GM19452 (cell line): ENCODE measurements around the gene BRINP1.

ENCODE experiments used
- ATAC-seq: cut with Tn5 transposase; IDR thresholded peaks from one replicate; pipeline ENCODE4 v1.9.1; 2021; ENCODE audit not compliant: unreplicated experiment

The BRINP1 gene

DNA sequence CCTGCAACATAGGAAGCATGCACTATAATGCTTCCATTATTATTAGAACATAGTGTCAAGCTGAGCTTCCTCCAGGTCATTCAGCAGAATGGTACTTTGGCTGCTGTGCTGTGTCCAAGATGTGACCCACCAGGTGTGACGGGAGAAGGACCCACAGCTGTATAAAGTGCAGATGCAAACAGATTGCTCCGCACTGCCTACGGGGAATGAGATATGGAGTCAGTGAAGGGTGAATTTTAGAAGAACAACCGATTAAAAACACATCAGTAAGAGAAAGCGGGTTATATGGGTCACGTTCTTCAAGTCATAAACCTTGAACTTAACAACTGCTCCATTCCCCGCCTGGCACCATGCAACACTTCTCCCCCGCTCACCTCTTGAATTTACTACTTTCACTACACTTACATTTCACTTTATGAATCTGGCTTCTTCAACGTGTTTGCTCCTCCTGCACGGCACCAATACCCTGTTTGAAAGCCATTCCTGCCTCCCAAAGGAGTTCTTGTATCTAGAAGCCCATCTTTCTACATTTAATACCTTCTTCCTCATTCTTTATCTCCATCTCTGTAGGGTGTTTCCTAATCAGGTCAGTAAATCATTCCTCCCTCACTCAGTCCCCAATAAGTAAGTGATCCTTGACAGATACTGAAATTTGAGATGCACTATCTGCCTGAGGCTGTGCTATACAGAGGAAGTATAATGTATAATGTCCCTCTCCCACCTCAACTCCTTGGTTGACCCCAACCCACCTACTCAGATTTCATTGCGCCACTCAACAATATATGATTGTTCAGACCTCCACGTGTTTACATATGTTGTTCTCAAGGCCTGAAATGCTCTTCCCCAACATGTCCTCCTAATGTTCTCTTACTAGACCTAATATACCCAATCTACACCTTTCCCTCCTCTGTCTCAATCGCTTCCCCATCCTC, 25.9 kb downstream of the BRINP1 start:
- ATAC-seq: no peak

DNA sequence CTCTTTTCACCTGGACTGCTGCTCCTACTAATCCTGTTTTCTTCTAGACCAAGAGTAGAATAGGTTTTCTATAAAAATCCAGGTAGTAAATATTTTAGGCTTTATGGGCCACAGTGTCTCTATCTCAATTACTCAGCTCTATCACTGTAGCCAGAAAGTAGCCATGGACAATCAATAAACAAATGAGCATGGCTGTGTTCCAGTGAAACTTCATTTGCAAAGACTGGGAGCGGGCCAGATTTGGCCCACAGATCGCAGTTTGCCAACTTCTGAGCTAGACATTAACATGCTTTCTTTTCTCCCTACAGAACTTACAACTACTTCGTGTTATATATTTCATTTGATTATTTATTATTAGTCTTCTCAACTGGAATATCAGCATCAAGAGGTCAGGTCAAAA, 30.2 kb downstream of the BRINP1 start:
- no peak for ATAC-seq

DNA sequence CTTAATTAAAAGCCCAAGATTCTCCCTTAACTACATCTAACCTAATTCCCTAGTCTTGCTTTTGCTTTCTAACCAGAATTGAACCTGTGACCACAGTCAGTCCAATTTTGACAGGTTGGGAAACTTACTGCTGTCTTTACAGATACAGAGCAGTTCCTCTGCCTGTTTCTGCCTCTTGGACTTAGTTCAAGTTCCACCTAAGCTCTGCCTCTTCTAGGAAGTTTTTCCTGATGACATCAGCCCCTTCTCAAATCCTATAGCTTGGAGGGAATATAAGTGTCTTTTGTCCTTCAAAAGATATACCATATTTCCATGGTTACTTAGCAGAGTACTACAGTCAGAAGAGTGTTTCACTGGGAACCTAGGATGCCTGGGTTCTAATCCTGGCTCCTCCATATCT, 31.7 kb downstream of the BRINP1 start:
- no peak for ATAC-seq

DNA sequence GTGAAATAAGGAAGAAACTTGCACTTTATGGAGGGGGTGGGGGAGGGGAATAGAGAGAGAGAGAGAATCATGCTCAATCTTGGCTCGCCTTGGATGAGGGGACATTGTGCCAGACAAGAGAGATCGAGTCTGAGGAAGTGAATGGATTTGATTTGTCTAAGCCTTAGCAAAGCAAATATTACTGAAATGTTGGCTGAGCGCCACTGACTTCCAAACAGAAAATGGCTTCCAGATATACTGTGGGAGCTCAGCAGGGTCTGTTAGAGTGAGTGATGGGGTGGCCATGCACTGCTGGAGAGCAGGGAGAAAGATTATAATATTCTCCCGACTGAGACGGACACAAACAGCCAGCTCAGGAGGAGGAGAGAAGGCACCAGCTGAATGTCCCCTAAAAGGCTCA, 34.5 kb downstream of the BRINP1 start:
- no peak for ATAC-seq

DNA sequence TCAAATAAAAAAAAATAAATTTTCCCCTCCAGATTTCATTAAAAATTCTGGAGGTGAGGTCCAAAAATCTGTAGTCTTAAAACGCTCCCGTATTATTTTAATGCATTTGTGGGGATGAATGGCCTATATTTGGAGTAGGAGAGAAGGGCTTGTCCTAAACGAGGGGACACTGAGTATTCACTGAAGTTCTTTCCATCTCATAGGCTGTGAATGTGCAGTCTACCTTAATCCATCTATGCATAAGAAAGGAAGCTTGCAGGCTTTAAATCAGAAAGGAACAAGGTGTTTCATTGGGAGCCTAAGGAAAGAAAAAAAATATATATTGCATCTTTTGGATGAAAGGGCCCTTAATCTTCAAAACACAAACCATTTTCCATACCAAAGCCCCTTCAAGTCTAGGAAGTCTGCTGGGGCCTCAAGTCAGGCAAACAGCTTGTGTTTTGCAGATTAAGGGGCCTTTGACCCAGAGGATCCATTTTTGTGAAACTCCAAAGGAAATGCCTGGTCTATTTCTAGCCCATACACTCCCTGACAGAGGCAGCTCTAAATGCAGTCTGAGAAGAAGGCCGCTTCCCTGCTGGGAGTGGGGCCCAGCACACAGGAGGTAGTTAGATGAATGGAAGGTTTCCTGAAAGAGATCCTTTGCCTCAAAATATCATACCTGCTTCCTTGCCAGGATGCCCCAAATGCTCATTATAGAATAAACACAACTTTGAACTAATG, 35.6 kb downstream of the BRINP1 start:
- ATAC-seq: no peak

DNA sequence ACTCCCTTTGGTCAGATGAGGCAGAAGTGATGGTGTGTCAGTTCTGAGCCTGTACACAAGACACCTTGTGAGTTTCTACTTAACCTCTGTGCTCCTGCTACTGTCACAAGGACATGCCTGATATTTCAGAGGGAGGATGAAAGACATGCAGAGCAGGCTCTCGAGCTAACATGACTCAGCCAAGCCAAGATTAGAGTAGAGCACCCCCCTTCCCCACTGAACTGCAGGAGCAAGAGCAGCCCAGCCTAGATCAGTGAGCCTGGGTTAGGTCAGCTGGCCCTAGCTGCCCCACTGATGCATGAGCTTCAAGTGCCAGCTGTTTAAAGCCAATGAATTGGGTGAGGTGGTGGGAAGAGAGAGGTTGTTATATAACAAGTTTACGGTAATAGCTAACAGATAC, 36.7 kb downstream of the BRINP1 start:
- no peak for ATAC-seq

DNA sequence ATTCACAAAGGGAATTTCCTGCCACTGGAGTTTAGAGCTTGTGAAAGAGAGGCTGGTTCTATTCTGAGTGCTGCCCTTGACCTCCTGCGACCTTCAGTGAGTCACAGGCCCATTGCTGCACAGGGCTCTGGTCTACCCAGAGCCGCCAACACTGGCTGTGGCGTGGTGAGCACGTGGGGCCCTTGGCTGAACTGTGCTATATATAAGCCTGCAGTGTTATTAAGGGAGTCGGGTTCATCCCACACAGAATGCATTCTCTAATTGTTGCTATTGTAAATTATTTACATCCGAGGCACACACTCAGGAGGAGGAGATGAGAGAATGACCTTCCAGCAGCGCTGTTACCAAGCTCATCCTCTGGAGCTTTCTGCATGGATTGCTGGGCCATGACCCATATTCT, 47.1 kb downstream of the BRINP1 start:
- no peak for ATAC-seq

DNA sequence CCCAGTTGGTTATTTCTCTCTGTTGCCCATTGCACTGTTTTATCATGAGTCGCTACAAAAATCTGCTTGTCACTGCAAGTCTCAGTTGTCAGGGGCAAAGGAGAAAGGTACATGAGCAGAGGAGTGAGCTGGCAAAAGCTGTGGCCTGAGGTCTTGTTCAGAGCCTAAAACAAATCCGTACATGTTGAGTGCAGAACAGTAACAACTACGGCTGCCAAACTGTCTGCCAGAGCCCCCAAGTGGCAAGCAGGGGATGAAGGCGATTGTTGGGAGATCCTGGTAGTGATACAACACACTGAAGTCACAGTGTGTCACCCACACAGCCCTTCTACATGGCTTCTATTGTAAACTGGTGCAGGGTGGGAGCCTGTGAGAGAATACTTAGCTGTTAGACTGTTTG, 50.9 kb downstream of the BRINP1 start:
- ATAC-seq: no peak

DNA sequence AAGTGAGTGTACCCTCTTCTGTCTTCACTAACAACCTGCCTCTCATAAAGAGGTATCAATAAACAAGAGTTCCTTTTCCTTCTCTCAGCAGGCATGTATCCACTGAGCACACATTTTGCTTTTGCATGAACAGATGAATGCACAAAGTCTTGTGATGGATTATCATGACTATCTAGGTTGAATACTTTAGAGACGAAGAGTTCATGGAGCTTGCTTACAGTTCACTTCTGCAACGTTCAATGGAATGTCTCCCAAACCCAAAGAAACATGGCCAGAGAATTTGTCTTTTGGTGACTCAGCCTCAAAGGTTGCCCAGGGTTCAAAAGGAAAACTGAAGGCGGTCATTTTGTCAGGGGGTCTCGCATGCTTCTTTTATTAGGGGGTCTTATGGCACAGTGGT, 55.4 kb downstream of the BRINP1 start:
- no peak for ATAC-seq

DNA sequence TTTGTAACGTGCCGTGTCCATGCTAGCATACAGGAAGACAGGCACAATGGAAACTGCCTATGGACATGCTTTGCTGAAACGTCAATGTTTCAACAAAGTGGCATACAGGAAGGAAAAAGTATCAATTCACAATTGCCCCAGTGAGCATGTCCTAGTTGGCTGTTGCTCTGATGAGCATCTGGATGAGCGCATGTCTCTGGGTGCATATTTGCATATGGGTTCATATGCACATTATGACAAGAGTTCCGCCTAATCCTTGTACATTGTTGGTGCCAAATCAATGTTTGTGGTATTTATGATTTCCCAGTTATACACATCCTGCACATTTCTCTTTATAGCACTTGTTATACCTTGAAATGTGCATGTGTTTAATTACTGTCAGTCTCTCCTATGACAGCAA, 58.5 kb downstream of the BRINP1 start:
- no peak for ATAC-seq

DNA sequence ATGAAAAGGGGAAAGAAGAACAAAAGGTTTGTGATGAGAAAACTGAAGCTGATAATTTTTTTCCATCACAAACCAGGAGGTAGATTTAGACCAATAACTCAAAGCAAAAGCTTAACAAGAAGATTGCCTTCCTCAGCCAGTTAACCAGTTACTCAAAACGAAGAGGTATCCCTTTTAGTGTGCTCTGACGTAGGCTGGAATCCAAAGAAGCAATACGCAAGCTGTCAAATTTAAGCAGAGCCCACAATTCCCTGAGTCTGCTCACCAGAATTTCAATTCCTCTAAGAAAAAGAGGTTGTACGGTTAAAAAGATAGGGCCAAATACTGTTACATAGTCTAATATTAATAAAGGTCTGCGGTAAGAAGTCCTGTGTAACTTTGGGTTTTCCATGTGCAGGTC, 61.8 kb downstream of the BRINP1 start:
- ATAC-seq: no peak

DNA sequence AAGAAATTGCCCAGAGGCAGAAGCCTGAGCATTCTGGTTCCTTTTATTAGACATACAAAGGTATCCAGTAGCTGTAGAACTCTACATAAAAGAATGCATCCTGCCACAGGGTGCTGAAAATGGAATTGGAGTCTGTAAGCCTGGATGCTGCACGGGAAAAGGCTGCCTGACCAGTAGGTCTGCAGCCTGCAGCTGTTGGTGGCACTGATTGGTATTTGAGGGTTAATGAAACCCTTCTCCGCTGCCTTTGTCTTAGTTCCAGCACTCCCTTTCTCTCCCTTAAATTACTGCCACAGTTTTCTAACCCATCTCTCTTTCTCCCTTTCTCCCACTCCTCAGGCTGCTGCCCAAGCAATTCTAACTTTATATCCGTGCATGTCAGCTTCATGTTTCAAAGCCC, 64.7 kb downstream of the BRINP1 start:
- ATAC-seq: no peak

DNA sequence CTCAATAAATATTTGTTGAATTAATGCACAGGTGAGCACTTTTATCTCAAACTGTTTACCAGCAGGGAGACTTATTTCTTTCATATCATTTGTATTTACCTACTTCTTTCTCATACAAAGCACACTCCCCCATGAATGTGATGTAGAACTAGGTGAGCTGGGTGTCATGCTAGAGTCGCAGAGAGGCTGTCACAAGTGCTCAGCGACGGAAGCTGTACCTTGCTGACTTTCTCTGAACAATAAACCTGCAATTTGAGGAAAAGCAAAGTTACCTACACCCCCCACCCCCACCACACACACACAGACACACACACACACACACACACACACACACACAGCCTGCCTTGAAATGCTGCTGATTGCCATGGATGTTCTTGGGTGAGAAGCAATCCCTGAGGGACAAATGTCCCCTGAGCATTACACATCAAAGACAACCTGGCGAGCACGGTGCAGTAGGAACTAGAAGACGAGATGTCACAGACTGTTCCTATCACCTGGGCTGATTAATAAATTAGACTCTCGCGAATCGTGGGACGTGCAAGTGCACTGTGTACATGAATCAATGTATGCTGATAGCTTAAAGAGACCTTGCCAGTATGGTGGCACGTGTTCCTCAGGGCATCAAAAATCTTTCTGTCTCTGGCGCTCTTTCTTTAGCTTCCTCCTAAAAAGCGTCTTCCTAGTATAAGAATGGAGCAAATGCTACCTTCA, 66.1 kb downstream of the BRINP1 start:
- no peak for ATAC-seq

DNA sequence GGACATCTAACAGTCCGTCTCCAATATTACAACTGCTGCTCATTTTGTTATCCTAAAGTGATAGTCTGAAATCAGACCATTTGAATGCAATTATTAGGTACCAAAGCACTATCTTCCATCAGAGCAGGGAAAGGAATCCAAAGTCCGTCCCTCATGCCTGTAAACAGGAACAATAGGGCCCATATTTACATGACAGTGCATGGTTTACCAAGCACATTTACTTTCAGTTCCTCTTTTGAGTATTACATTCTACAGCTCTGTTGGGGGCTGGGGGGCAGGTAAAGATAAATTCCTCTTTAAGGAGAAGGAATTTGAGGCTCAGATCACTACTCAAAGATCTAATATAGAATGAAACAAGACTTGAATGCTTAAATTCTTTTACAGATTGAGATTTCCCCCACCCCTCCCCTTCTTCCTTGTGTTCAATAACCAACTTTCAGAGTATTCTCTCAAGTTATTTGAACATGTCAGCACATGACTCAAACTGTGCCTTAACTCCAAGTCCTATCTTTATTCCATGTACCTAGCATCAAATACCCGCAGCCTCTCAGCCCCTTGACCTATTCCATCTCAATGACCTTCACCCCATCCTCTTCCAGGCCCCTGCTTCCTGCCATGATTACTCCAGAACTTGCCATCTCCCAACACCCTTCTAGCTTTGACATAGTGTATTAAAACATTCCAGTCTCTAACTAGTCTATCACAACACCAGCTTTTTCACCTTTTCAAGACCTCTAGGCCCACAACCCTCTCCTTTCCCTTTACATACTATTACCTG, 71.0 kb downstream of the BRINP1 start:
- peak; percentile 74 for ATAC-seq

DNA sequence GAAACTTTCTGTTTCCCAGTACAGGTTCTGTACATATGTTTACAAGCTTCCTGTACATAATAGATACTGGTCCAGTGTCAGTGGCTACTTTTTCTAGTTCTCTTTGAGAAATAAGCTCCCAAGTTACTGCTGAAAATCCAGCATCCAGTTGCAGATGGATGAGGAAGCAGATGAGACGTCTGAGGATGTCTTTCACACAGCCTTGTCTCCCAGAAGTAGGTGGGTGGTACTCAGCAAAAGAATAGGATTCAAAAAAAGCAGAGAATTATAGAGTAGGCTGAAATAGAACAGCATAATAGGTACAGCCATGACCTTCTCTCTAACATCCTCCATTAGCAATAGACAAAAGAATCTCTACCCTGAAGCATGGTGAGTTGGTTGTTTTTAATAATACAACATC, 77.7 kb downstream of the BRINP1 start:
- no peak for ATAC-seq

DNA sequence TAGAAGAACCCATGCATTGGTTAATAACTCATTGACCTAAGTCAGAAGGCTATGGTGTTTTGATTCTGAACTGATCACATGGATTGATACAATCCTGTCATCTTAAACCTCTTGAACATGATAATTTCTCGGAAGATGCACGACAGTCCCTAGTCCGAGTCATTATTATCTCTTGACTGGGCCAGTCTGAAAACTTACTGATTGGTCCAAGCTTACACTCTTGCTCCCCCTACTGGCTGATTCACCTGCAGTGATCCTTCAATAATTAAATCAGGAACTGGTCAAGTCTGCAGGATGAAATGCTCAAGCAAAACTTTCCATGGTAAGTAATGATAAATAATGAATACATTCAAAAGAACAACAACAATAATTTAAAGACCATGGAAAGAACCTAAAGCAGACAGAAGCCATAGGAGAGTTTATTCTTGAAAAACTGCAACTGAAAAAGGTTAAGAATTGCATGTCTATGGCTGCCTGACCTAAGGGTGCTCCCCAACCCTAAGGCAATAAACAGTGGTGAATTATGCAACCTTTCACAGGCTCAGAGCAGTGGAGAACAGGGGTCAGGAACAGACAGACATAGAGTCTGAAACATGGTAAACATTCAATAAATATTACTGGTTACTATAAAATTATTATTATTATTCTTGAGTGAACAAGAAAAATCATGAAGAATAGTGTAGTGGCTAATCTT, 79.3 kb downstream of the BRINP1 start:
- peak; percentile 84 for ATAC-seq

DNA sequence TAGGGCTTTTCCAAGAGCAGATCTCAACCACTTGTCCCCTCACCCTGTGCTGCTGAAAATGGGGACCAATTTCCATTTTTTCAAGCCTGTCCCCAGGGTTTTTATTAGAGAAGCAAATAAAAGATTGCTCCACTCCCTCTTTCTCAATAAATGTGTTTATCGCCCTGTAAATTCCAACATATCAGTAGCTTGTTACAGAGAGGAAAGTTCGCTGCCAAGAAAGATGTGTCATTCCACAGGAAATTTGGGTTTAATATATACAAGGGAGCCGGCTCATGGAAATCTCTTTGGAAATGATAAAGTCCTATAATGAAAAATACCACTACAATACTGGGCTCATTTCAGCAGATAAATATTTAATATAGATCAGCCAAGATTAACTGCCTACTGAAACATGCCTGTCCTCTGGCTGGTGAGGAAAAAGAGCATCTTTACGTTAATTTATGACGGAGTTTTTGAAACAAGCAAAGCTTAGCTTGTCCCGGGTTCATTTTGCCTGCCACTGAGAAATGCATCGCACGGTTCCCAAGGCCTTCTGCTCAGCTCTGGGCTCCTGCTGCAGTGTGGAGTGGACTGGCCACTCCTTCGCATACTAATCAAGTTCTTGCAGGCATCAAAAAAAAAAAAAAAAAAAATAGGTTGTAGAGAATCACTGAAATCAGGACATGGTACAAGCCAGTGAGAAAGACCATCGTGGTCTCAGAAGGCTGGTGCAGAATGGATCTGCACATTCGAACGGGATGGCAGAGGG, 84.5 kb downstream of the BRINP1 start:
- no peak for ATAC-seq

DNA sequence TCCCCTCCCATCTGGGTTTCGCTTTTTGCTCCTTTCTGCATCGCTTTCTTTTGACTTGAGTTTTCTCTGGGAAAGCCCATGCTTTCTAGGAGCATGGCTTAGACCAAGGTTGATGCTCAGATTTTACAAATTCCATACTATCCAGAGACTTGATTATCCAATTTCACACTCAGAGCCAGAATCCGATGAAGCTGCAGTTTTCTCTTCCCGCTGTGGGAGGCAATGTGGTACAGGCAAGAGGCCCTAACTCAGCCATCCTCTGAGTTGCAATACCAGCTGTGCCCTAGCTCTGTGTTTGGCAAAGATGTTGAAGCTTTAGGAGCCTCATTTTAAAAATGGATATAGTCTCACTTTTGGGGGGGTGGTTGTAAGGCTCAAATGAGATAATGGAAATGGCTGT, 85.1 kb downstream of the BRINP1 start:
- ATAC-seq: no peak

DNA sequence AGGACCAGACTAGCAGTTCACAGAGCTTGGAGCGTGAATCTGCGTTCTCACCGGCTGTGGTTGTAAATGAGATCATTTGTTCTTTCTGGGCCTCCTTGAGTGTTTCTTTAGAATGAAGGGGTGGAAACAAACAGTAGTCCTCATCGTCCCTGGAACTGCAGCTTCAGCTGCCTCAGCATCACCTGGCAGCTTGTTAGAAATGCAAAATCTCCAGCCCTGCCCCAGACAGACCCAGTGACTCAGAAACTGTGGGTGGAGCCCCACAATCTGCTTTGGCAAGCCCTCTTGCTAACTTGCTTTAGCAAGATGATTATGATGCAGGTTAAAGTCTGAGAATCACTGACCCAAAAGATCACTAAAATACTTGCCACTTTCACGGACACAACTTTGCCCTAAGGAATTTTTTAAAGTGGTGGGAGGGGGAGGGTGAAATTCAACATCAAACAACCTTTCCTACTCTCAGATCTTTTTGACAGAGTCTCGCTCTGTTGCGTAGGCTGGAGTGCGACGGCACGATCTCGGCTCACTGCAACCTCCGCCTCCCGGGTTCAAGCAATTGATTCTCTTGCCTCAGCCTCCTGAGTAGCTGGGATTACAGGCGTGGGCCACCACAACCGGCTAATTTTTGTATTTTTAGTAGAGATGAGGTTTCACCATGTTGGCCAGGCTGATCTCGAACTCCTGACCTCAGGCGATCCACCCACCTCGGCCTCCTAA, 86.0 kb downstream of the BRINP1 start:
- ATAC-seq: no peak
